ENCODE data around the gene NTN4. TPM values are rescaled to one million over a fixed set of nuclear protein-coding genes. Genes with fewer than 3 reads are reported as not detected.

NTN4 gene
- total and polyA plus RNA-seq, 4 experiments from 2014 or later = 2.0 to 5.5 (median 3.8) TPM

DNA sequence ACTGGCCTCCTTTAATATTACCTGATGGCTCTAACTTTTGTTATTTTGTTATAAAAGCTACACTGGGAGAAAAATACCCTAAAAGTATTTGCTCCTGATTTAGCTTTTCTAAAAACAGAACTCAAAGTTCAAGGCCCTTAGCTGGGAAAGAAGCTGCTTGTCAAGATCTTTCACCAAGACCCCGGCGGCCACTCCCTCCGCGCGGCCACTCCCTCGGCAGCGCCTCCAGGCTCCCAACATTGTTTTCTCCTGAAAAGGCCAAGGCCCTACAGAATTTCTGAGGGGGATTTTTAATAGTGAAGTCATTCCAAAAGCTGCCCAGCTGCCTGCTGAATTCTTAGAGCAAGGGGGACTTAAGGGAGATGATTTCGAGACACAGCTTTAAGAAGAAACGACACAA, 96.4 kb downstream of the NTN4 start:
- no peak overlapping the region for H3K27ac Mint-ChIP-seq
- CTCF ChIA-PET (ENCODE audit: partially characterized antibody) = no interaction called here

DNA sequence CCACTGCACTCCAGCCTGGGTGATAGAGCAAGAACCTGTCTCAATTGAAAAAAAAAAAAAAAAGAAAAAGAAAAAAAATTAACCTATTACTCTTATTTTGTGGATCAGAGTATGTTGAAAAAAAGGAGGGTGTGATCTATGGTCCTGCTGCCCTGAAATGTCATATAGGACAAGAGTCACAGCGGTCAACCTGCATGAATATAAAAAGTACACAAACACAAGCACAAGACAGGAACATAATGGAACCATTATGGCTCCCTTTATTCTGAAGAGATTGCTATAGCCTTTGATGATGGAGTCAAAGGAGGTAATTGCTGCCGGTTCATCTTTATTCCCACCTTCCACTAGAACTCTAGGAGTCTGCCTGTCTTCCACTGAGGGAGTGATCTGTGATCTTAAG, 96.9 kb downstream of the NTN4 start:
- Mint-ChIP-seq H3K36me3 (no peaks in the 10 kb centered on the region), H3K9me3 (no peaks in the 10 kb centered on the region), H3K27ac (no peak overlapping the region), H3K4me1 (no peaks in the 10 kb centered on the region), H3K27me3 (peaks cover 2% of the 10 kb centered on the region in 2 donors), H3K4me3 (no peak overlapping the region)
- intact Hi-C loops (cut with micrococcal nuclease) = no loop called here
- no peaks in the 10 kb centered on the region for H3K36me3 ChIP-seq (ENCODE audit: insufficient read depth, low read length)
- no peaks in the 10 kb centered on the region for H3K27me3 ChIP-seq (ENCODE audit: insufficient read depth, low read length)
- ChIA-PET POLR2A (ENCODE audit: partially characterized antibody) (no interaction called here), CTCF (ENCODE audit: partially characterized antibody) (no interaction called here)
- H3K27ac ChIP-seq (ENCODE audit: low read depth, low read length) = no peak overlapping the region
- no peak for DNase-seq
- no peak overlapping the region for H3K4me3 ChIP-seq (ENCODE audit: low read length in 2 of 2)
- no peaks in the 10 kb centered on the region for H3K4me1 ChIP-seq (ENCODE audit: insufficient read depth, low read length)
- H3K9me3 ChIP-seq (ENCODE audit: control insufficient read depth in 1 of 2, low read length in 2 of 2) = no peaks in the 10 kb centered on the region

More for the DNA sequence above, 96.4 kb downstream of the NTN4 start:
- H3K4me3 ChIP-seq (ENCODE audit: low read length in 2 of 2) = no peak overlapping the region
- POLR2A ChIA-PET (ENCODE audit: partially characterized antibody) = no interaction called here
- no peak for DNase-seq
- H3K27ac ChIP-seq (ENCODE audit: low read depth, low read length) = no peak overlapping the region
- H3K9me3 ChIP-seq (ENCODE audit: control insufficient read depth in 1 of 2, low read length in 2 of 2) = no peaks in the 10 kb centered on the region
- no peaks in the 10 kb centered on the region for H3K4me1 ChIP-seq (ENCODE audit: insufficient read depth, low read length)
- H3K27me3 ChIP-seq (ENCODE audit: insufficient read depth, low read length) = no peaks in the 10 kb centered on the region
- no peaks in the 10 kb centered on the region for H3K36me3 ChIP-seq (ENCODE audit: insufficient read depth, low read length)
- H3K27me3 Mint-ChIP-seq = peaks cover 2% of the 10 kb centered on the region in 2 donors
- no peaks in the 10 kb centered on the region for H3K4me1 Mint-ChIP-seq
- no peak overlapping the region for H3K4me3 Mint-ChIP-seq
- H3K9me3 Mint-ChIP-seq = no peaks in the 10 kb centered on the region
- no peaks in the 10 kb centered on the region for H3K36me3 Mint-ChIP-seq
- intact Hi-C loops (cut with micrococcal nuclease) = no loop called here

DNA sequence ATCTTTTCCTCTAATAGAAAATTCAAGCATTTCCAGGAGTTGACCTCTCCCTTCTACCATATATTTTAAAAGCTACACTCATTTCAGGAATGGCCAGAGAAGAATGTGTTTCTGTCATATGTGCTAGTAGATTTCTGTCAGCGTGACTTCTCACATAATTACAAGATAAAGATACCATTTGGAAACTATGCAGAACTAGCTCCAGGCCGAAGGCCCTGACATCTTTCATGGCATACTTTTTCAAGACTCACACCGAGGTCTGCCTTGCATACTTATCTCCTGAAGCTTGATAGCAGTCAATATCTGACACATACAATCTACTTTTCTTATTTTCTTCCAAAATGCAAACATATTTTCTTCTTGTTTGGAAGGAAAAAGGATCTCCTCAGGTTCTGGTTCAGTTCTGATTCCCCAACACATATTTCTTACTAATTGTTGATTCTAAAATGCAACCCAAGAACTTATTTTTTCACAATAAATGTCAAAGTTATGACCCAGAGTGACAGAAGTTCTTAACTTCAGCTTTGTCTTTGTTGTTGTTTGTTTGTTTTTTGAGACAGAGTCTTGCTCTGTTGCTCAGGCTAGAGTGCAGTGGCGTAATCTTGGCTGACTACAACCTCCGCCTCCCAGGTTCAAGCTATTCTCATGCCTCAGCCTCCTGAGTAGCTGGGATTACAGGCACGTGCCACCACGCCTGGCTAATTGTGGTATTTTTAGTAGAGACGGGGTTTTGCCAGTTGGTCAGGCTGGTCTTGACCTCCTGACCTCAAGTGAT, 99.5 kb downstream of the NTN4 start:
- POLR2A ChIA-PET (ENCODE audit: partially characterized antibody) = no interaction called here
- H3K27ac Mint-ChIP-seq = no peak overlapping the region
- Histone ChIP-seq H3K36me3 (ENCODE audit: insufficient read depth, low read length) (no peaks in the 10 kb centered on the region), H3K9me3 (ENCODE audit: control insufficient read depth in 1 of 2, low read length in 2 of 2) (no peaks in the 10 kb centered on the region), H3K4me1 (ENCODE audit: insufficient read depth, low read length) (no peaks in the 10 kb centered on the region), H3K27me3 (ENCODE audit: insufficient read depth, low read length) (no peaks in the 10 kb centered on the region), H3K27ac (ENCODE audit: low read depth, low read length) (no peak overlapping the region), H3K4me3 (ENCODE audit: low read length in 2 of 2) (no peak overlapping the region)
- no peaks in the 10 kb centered on the region for H3K36me3 Mint-ChIP-seq
- no peak overlapping the region for H3K4me3 Mint-ChIP-seq
- DNase-seq = no peak
- intact Hi-C loops (cut with micrococcal nuclease) = no loop called here
- no peaks in the 10 kb centered on the region for H3K4me1 Mint-ChIP-seq
- H3K9me3 Mint-ChIP-seq = no peaks in the 10 kb centered on the region
- CTCF ChIA-PET (ENCODE audit: partially characterized antibody) = no interaction called here
- H3K27me3 Mint-ChIP-seq = peaks cover 4 to 7% of the 10 kb centered on the region in 2 donors

DNA sequence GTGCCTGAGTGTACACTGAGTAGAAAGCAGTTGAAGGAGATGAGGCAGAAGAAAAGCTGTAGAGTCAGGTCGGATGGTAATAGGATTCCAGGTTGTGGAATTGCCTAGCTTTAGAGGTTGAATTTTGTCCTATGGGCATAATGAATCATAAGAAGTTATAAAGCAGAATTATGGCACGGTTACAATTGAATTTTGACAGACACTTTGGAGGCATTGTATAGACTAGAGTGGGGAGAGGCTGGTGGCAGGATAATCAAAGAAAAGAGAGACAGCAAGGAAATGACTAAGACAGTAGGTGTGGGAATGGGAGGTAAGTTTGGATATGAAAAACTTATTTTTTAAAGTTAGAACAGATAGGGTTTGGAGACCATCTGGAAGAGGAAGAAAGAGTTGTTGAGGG, 102.6 kb downstream of the NTN4 start:
- Mint-ChIP-seq H3K4me1 (no peaks in the 10 kb centered on the region), H3K4me3 (no peak overlapping the region), H3K9me3 (no peaks in the 10 kb centered on the region), H3K27me3 (peaks cover 6 to 7% of the 10 kb centered on the region in 2 donors), H3K27ac (no peak overlapping the region), H3K36me3 (no peaks in the 10 kb centered on the region)
- Histone ChIP-seq H3K36me3 (ENCODE audit: insufficient read depth, low read length) (no peaks in the 10 kb centered on the region), H3K4me3 (ENCODE audit: low read length in 2 of 2) (no peak overlapping the region), H3K9me3 (ENCODE audit: control insufficient read depth in 1 of 2, low read length in 2 of 2) (no peaks in the 10 kb centered on the region), H3K27me3 (ENCODE audit: insufficient read depth, low read length) (no peaks in the 10 kb centered on the region), H3K4me1 (ENCODE audit: insufficient read depth, low read length) (no peaks in the 10 kb centered on the region), H3K27ac (ENCODE audit: low read depth, low read length) (no peak overlapping the region)
- no peak for DNase-seq
- POLR2A ChIA-PET (ENCODE audit: partially characterized antibody) = no interaction called here
- CTCF ChIA-PET (ENCODE audit: partially characterized antibody) = no interaction called here
- intact Hi-C loops (cut with micrococcal nuclease) = no loop called here

DNA sequence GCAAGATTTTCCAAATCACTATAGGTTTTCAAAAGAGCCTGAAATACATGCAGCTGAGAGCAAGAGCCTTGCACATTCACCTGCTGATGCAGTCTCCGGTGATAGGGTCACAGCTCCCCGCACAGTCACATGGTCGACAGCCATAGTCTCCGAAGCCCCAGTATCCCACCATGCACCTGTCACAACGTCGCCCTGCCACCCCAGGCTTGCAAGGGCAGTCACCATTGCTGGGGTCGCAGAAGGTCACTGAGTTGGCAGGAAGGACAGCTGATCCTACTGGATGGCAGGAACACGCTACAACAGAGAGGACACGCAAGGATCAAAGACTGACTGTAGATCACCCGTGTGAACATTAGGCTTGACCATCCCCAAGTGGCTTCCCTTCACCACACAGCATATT, 107.1 kb downstream of the NTN4 start:
- H3K27ac ChIP-seq (ENCODE audit: low read depth, low read length) = no peak overlapping the region
- Mint-ChIP-seq H3K4me3 (no peak overlapping the region), H3K27ac (no peak overlapping the region), H3K4me1 (no peaks in the 10 kb centered on the region), H3K9me3 (peaks cover 0 to 3% (median 0%) of the 10 kb centered on the region in 8 donors), H3K27me3 (peaks cover 5 to 6% of the 10 kb centered on the region in 2 donors), H3K36me3 (peaks cover 0 to 3% of the 10 kb centered on the region in 2 donors)
- H3K36me3 ChIP-seq (ENCODE audit: insufficient read depth, low read length) = no peaks in the 10 kb centered on the region
- ChIA-PET CTCF (ENCODE audit: partially characterized antibody) (no interaction called here), POLR2A (ENCODE audit: partially characterized antibody) (no interaction called here)
- intact Hi-C loops (cut with micrococcal nuclease) = no loop called here
- no peaks in the 10 kb centered on the region for H3K4me1 ChIP-seq (ENCODE audit: insufficient read depth, low read length)
- no peak for DNase-seq
- no peaks in the 10 kb centered on the region for H3K9me3 ChIP-seq (ENCODE audit: control insufficient read depth in 1 of 2, low read length in 2 of 2)
- H3K4me3 ChIP-seq (ENCODE audit: low read length in 2 of 2) = no peak overlapping the region
- no peaks in the 10 kb centered on the region for H3K27me3 ChIP-seq (ENCODE audit: insufficient read depth, low read length)

DNA sequence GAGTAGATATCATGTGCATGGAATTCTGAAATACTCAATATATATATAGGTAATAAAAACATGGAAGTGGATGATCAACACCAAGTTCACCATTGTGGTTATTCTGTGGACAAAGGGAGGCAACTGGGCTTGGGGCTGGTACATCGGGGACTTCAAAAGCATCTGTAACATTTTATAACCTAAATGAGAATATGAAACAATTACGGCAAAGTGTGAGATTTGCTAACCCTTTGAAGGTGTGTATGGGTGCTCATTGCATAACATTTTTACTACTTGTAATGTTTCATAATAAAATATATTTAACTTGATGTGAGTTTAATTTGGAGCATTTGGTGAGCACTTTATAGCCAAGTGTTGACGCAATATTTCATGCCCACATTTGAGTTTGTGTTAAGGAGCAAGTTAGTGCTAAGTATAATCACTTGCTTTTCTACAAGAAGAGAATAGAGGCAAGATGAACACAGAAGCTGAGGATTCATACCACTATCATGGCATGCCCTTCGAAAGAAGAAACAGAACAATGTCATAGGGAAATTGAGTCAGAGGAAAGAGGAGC, 109.3 kb downstream of the NTN4 start:
- H3K27me3 Mint-ChIP-seq = peaks cover 2 to 4% of the 10 kb centered on the region in 2 donors
- H3K4me1 Mint-ChIP-seq = no peaks in the 10 kb centered on the region
- no peak overlapping the region for H3K4me3 ChIP-seq (ENCODE audit: low read length in 2 of 2)
- no peaks in the 10 kb centered on the region for H3K9me3 ChIP-seq (ENCODE audit: control insufficient read depth in 1 of 2, low read length in 2 of 2)
- ChIA-PET CTCF (ENCODE audit: partially characterized antibody) (no interaction called here), POLR2A (ENCODE audit: partially characterized antibody) (no interaction called here)
- intact Hi-C loops (cut with micrococcal nuclease) = no loop called here
- H3K27ac Mint-ChIP-seq = no peak overlapping the region
- peaks cover 0 to 5% (median 0%) of the 10 kb centered on the region in 8 donors for H3K9me3 Mint-ChIP-seq
- no peaks in the 10 kb centered on the region for H3K27me3 ChIP-seq (ENCODE audit: insufficient read depth, low read length)
- peaks cover 0 to 12% of the 10 kb centered on the region in 2 donors for H3K36me3 Mint-ChIP-seq
- DNase-seq = no peak
- H3K27ac ChIP-seq (ENCODE audit: low read depth, low read length) = no peak overlapping the region
- no peaks in the 10 kb centered on the region for H3K4me1 ChIP-seq (ENCODE audit: insufficient read depth, low read length)
- H3K4me3 Mint-ChIP-seq = no peak overlapping the region
- no peaks in the 10 kb centered on the region for H3K36me3 ChIP-seq (ENCODE audit: insufficient read depth, low read length)

DNA sequence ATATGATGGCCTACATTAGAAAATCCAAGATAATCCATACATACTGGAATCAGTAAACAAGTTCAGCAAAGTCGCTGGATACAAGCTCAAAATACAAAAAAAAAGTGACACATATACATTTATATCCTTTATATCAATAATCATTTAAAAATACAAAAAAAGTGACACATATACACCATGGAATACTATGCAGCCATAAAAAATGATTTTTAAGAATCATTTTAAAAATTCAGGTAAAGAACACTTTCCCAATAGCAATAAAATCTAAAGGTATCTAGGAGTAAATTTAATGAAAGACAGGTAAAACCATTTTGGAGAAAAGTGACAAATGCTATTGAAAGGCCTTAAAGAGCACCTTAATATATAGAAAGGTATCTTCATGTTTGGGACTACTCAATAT, 111.9 kb downstream of the NTN4 start:
- no peak overlapping the region for H3K4me3 ChIP-seq (ENCODE audit: low read length in 2 of 2)
- Mint-ChIP-seq H3K36me3 (peaks cover 0 to 12% of the 10 kb centered on the region in 2 donors), H3K4me3 (no peak overlapping the region), H3K27me3 (peaks cover 0 to 2% of the 10 kb centered on the region in 2 donors), H3K4me1 (no peaks in the 10 kb centered on the region), H3K27ac (no peak overlapping the region), H3K9me3 (peaks cover 0 to 5% (median 0%) of the 10 kb centered on the region in 8 donors)
- intact Hi-C loops (cut with micrococcal nuclease) = no loop called here
- H3K9me3 ChIP-seq (ENCODE audit: control insufficient read depth in 1 of 2, low read length in 2 of 2) = no peaks in the 10 kb centered on the region
- no peak overlapping the region for H3K27ac ChIP-seq (ENCODE audit: low read depth, low read length)
- H3K4me1 ChIP-seq (ENCODE audit: insufficient read depth, low read length) = no peaks in the 10 kb centered on the region
- no peaks in the 10 kb centered on the region for H3K36me3 ChIP-seq (ENCODE audit: insufficient read depth, low read length)
- ChIA-PET POLR2A (ENCODE audit: partially characterized antibody) (no interaction called here), CTCF (ENCODE audit: partially characterized antibody) (no interaction called here)
- no peak for DNase-seq
- no peaks in the 10 kb centered on the region for H3K27me3 ChIP-seq (ENCODE audit: insufficient read depth, low read length)

Data from CD4-positive, alpha-beta memory T cell (primary cell).